IMR-90 (cell line): ENCODE data around the gene IPO7. TPM values are rescaled to one million over a fixed set of nuclear protein-coding genes. Genes with fewer than 3 reads are reported as not detected.
"Not testable (repeated sequence)": the region's sequence is repeated elsewhere in the genome, so short reads cannot be mapped to it uniquely, and the experiment has no call there.

Source experiments
- ATAC-seq: fragments of 200-7000 bp; cut with Tn5 transposase; 2 replicates; pipeline ENCODE4 v1.9.1; 2020; ENCODE audit warnings: low read depth, mild to moderate bottlenecking, moderate library complexity
- BruUV-seq: library from RNA; stranded (reverse); fragments of 400-500 nt; replicated peaks from 2 replicates; lab custom pipeline; 2021; lab: Mats Ljungman, UMichigan
- CTCF ChIA-PET: fragments of 300-600 bp; formaldehyde crosslinking; extraction: SDS; loops from one replicate; lab custom pipeline; 2021; ENCODE audit warnings: antibody characterized with exemption; lab: Yijun Ruan, JAX
- POLR2A ChIA-PET: fragments of 300-600 bp; sonication (Branson Sonifier 250); formaldehyde crosslinking; loops from one replicate; lab custom pipeline; 2022; ENCODE audit warnings: antibody characterized with exemption; ENCODE audit not compliant: unreplicated experiment; lab: Charles Lee
- DNase-seq: peaks from one replicate; pipeline ENCODE4 v3.0.0; 2013
- H2AFZ ChIP-seq: replicated peaks from 2 replicates; pipeline ENCODE3; 2013; ENCODE audit warnings: low read length, mild to moderate bottlenecking; ENCODE audit not compliant: poor library complexity
- H2AK5ac ChIP-seq: 2 replicates; pipeline ENCODE4 v1.6.1; 2013; ENCODE audit warnings: low read depth, low read length, inconsistent platforms
- H2AK9ac ChIP-seq: replicated peaks from 2 replicates; pipeline ENCODE3; 2013; ENCODE audit warnings: mild to moderate bottlenecking, low read depth, low read length, moderate library complexity; ENCODE audit not compliant: poor library complexity
- H2BK120ac ChIP-seq: 2 replicates; pipeline ENCODE4 v1.6.1; 2013; ENCODE audit warnings: low read depth, low read length, inconsistent platforms
- H2BK15ac ChIP-seq: 3 replicates; pipeline ENCODE4 v1.6.1; 2013; ENCODE audit warnings: low read depth, low read length, inconsistent platforms
- H2BK20ac ChIP-seq: 2 replicates; pipeline ENCODE4 v1.6.1; 2013; ENCODE audit warnings: low read depth, mild to moderate bottlenecking, inconsistent platforms, low read length, moderate library complexity
- H2BK5ac ChIP-seq: 2 replicates; pipeline ENCODE4 v1.6.1; 2013; ENCODE audit warnings: mild to moderate bottlenecking, low read depth, low read length, inconsistent platforms; ENCODE audit not compliant: poor library complexity, severe bottlenecking
- H3K14ac ChIP-seq: replicated peaks from 2 replicates; pipeline ENCODE4 v1.6.1; 2013; ENCODE audit warnings: low read depth, low read length, inconsistent platforms
- H3K18ac ChIP-seq: 2 replicates; pipeline ENCODE4 v1.6.1; 2013; ENCODE audit warnings: low read depth, low read length, control low read depth
- H3K23ac ChIP-seq: 2 replicates; pipeline ENCODE4 v1.6.1; 2013; ENCODE audit warnings: low read depth, low read length, inconsistent platforms
- H3K27ac ChIP-seq: 2 replicates; pipeline ENCODE4 v1.5.1; 2013; ENCODE audit warnings: mild to moderate bottlenecking, control low read depth, low read length; ENCODE audit not compliant: insufficient read depth
- H3K27me3 ChIP-seq: 2 replicates; pipeline ENCODE4 v1.6.1; 2013; ENCODE audit warnings: low read length; ENCODE audit not compliant: control insufficient read depth, insufficient read depth
- H3K36me3 ChIP-seq: 2 replicates; pipeline ENCODE4 v1.6.1; 2013; ENCODE audit warnings: low read length, mixed read lengths; ENCODE audit not compliant: control insufficient read depth, insufficient read depth
- H3K4ac ChIP-seq: 2 replicates; pipeline ENCODE4 v1.6.1; 2013; ENCODE audit warnings: low read depth, low read length, inconsistent platforms
- H3K4me1 ChIP-seq: 2 replicates; pipeline ENCODE4 v1.6.1; 2013; ENCODE audit warnings: low read length, mixed read lengths; ENCODE audit not compliant: control insufficient read depth, insufficient read depth
- H3K4me2 ChIP-seq: 2 replicates; pipeline ENCODE4 v1.6.1; 2013; ENCODE audit warnings: low read depth, mild to moderate bottlenecking, control low read depth, low read length, moderate library complexity
- H3K4me3 ChIP-seq: 2 replicates; pipeline ENCODE4 v1.5.1; 2013; ENCODE audit warnings: low read depth, mild to moderate bottlenecking, control low read depth, low read length, moderate library complexity; ENCODE audit not compliant: insufficient read depth
- H3K56ac ChIP-seq: 2 replicates; pipeline ENCODE4 v1.6.1; 2013; ENCODE audit warnings: low read length, inconsistent platforms; ENCODE audit not compliant: insufficient read depth; ENCODE audit errors: extremely low read depth
- H3K79me1 ChIP-seq, 2 experiments: 2 replicates each; pipeline ENCODE4 v1.6.1; 2013; ENCODE audit warnings: low read length in 2 of 2, inconsistent platforms in 1 of 2, low read depth in 1 of 2
- H3K9ac ChIP-seq: 2 replicates; pipeline ENCODE4 v1.6.1; 2013; ENCODE audit warnings: low read depth, low read length, control low read depth
- H3K9me1 ChIP-seq: 2 replicates; pipeline ENCODE4 v1.6.1; 2013; ENCODE audit warnings: low read length, inconsistent platforms; ENCODE audit not compliant: insufficient read depth
- H3K9me3 ChIP-seq: 2 replicates; pipeline ENCODE4 v1.6.1; 2013; ENCODE audit warnings: low read length; ENCODE audit not compliant: control insufficient read depth, insufficient read depth
- H4K20me1 ChIP-seq: 2 replicates; pipeline ENCODE4 v1.6.1; 2013; ENCODE audit warnings: low read length, inconsistent platforms; ENCODE audit not compliant: insufficient read depth
- H4K5ac ChIP-seq: 2 replicates; pipeline ENCODE4 v1.6.1; 2013; ENCODE audit warnings: mild to moderate bottlenecking, low read depth, low read length, control low read depth
- H4K8ac ChIP-seq, 2 experiments: 2 replicates each; pipeline ENCODE4 v1.6.1; 2013; ENCODE audit warnings: low read depth in 2 of 2, low read length in 2 of 2, control low read depth in 1 of 2, inconsistent platforms in 1 of 2
- H4K91ac ChIP-seq: 2 replicates; pipeline ENCODE4 v1.6.1; 2013; ENCODE audit warnings: low read depth, low read length, inconsistent platforms; ENCODE audit not compliant: insufficient read depth
- BHLHE40 ChIP-seq: fragments of 150-350 bp; IDR thresholded peaks from 2 replicates; pipeline ENCODE4 v1.6.1; 2016; ENCODE audit warnings: mild to moderate bottlenecking, low read depth, low read length
- CHD1 ChIP-seq: IDR thresholded peaks from 2 replicates; pipeline ENCODE4 v1.6.1; 2012; ENCODE audit warnings: low read depth, low read length, improper control_type of control experiment
- POLR2A ChIP-seq: IDR thresholded peaks from 2 replicates; pipeline ENCODE4 v1.6.1; 2012; ENCODE audit warnings: mild to moderate bottlenecking, low read depth, low read length
- WGBS, 2 experiments: methylation state at CpG; one replicate each; pipeline versions ENCODE4 v1.1.5 to v1.1.7; 2013; ENCODE audit warnings: missing lambda C conversion rate in 2 of 2; ENCODE audit not compliant: insufficient read length in 1 of 2; ENCODE audit errors: extremely low coverage in 2 of 2; 5-methylcytosine and 5-hydroxymethylcytosine counted together
- dilution Hi-C: fragments of 300-500 bp; cut with HindIII; formaldehyde crosslinking; loops from one replicate; pipeline ENCODE4 v1.14.3; 2018; ENCODE audit warnings: low sequenced_read_pairs; ENCODE audit not compliant: unreplicated experiment
- in situ Hi-C: fragments of 300-500 bp; cut with MboI; formaldehyde crosslinking; loops from 3 replicates; pipeline ENCODE4 v1.14.3; 2019; ENCODE audit warnings: low sequenced_read_pairs, inconsistent platforms, mixed read lengths
- intact Hi-C: fragments of 100-400 bp; cut with micrococcal nuclease; formaldehyde crosslinking; loops from 2 replicates; pipeline ENCODE4 v1.10.0; 2022
- polyA plus RNA-seq, 3 experiments: library from polyadenylated mRNA; depleted of rRNA; stranded (reverse); fragments of >200 nt; gene quantifications; 2 replicates each; pipeline ENCODE4 v1.2.3, GENCODE V29; 2012; ENCODE audit warnings: low replicate concordance in 1 of 3
- total RNA-seq: library from RNA; depleted of rRNA; stranded (reverse); fragments of >200 nt; gene quantifications from 2 replicates; pipeline ENCODE4 v1.2.3, GENCODE V29; 2012
- TF ChIP-seq, protein P1 (sequence below): fragments of 150-350 bp; IDR thresholded peaks from 2 replicates; pipeline ENCODE4 v1.6.1; 2017; ENCODE audit warnings: mild to moderate bottlenecking, antibody characterized with exemption, low read length, low read depth

IPO7 gene
- total and polyA plus RNA-seq, 2 of the 4 experiments (the other 2 are of a cell fraction) = 40.6 to 110 TPM

- H3K9me1 ChIP-seq = no peaks in the 10 kb centered on the region
- no CpG with 5 or more reads among the region's 9 CpGs for WGBS, 2 experiments
- peaks cover 9% of the 10 kb centered on the region for H3K36me3 ChIP-seq
- ATAC-seq = no peak
- no peak overlapping the region for H3K4ac ChIP-seq
- no peak overlapping the region for H3K4me3 ChIP-seq
- no peak overlapping the region for H4K91ac ChIP-seq
- no peak overlapping the region for H3K14ac ChIP-seq
- H3K4me2 ChIP-seq = no peak overlapping the region
- no peak overlapping the region for H3K56ac ChIP-seq
- intact Hi-C loops (no loop called here), dilution Hi-C loops (no loop called here), in situ Hi-C loops (no loop called here)
- no peak overlapping the region for H2BK5ac ChIP-seq
- no peak overlapping the region for H3K9ac ChIP-seq
- no peak for DNase-seq
- no peak overlapping the region for H2BK20ac ChIP-seq
- no peak overlapping the region for H2BK15ac ChIP-seq
- no peak overlapping the region for H3K18ac ChIP-seq
- H3K79me1 ChIP-seq = peaks cover 0 to 7% of the 10 kb centered on the region in 2 experiments; a peak in 1 of 4 replicates
- H3K23ac ChIP-seq = no peak overlapping the region
- H2BK120ac ChIP-seq = no peak overlapping the region
- H3K27ac ChIP-seq = no peak overlapping the region
- no TSS peak for BruUV-seq
- POLR2A ChIA-PET = interaction anchor here (0.8 kb wide), 1 partner anchor 12 kb away, joined by 4 read pairs; the partner anchor contains the start of gene ZNF143
- CTCF ChIA-PET = interaction anchor here (0.9 kb wide), 1 partner anchor 13 kb away, joined by 4 read pairs; no protein-coding TSS in a partner anchor
- H3K27me3 ChIP-seq = no peaks in the 10 kb centered on the region
- no peaks in the 10 kb centered on the region for H4K20me1 ChIP-seq
- H4K5ac ChIP-seq = no peak overlapping the region
- H2AK9ac ChIP-seq = no peak overlapping the region
- H2AFZ ChIP-seq = no peak overlapping the region
- no peak overlapping the region for H2AK5ac ChIP-seq
- 0 out of 2 replicates have a peak, but pooled peaks cover 5% of the 10 kb centered on the region for H3K9me3 ChIP-seq
- no peak overlapping the region for H4K8ac ChIP-seq
- no peaks in the 10 kb centered on the region for H3K4me1 ChIP-seq
- no peak for TF ChIP-seq BHLHE40
- TF ChIP-seq, protein P1, sequence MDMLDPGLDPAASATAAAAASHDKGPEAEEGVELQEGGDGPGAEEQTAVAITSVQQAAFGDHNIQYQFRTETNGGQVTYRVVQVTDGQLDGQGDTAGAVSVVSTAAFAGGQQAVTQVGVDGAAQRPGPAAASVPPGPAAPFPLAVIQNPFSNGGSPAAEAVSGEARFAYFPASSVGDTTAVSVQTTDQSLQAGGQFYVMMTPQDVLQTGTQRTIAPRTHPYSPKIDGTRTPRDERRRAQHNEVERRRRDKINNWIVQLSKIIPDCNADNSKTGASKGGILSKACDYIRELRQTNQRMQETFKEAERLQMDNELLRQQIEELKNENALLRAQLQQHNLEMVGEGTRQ = no peak
- no peak for TF ChIP-seq POLR2A
- no peak for TF ChIP-seq CHD1
These were observed 64.3 kb downstream of the IPO7 start for GRCh38 chr11:9448576-9449352.

- H2BK5ac ChIP-seq, H3K9me1 ChIP-seq, H3K9me3 ChIP-seq, H3K9ac ChIP-seq, H2BK120ac ChIP-seq, H3K4ac ChIP-seq, H3K27ac ChIP-seq, H2AFZ ChIP-seq, H3K27me3 ChIP-seq, DNase-seq, H2AK5ac ChIP-seq, H3K4me2 ChIP-seq, H3K4me3 ChIP-seq, H4K8ac ChIP-seq, dilution Hi-C loops, H4K20me1 ChIP-seq, ATAC-seq, CTCF ChIA-PET, H4K91ac ChIP-seq, H2BK15ac ChIP-seq, H3K14ac ChIP-seq, H3K56ac ChIP-seq, H3K79me1 ChIP-seq, H4K5ac ChIP-seq, H3K18ac ChIP-seq, H3K23ac ChIP-seq, H3K4me1 ChIP-seq, BruUV-seq, H3K36me3 ChIP-seq, POLR2A ChIA-PET, in situ Hi-C loops, intact Hi-C loops, H2BK20ac ChIP-seq, H2AK9ac ChIP-seq: not testable (repeated sequence)
- 67% methylated on average over 2 of the region's 7 CpGs; no CpG with 5 or more reads in 1 of the 2 experiments for WGBS, 2 experiments
These were observed 67.6 kb downstream of the IPO7 start for GRCh38 chr11:9452023-9452422.
